ENCODE results near the gene HIVEP3. TPM values are rescaled to one million over a fixed set of nuclear protein-coding genes. Genes with fewer than 3 reads are reported as not detected.

HIVEP3 gene
- total and polyA plus RNA-seq, 7 donors, result 0.70 to 3.4 (median 2.1) TPM

DNA sequence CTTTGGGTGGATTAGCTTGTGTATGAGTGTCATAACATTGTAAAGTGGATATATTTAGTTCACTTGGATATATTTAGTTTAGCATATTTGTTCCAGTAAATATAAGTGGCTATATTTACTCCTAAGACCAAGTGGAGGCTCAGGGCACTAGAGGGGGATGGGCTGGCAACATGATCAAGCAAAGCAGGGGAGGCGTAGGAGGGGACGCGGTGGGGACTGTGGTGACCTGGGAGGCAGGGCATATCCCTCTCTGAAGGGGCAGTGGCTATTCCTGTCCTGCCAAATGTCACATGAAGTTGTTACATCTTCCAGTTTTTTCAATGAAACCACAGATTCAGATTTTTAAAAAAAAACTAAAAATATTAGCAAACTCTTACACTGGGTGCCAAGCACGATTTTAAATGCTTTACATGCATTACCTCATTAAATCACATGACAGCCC, 382.3 kb downstream of the HIVEP3 start:
- no peaks in the 10 kb centered on the region for H3K36me3 ChIP-seq (ENCODE audit: insufficient read depth in 1 of 2, low read depth in 1 of 2)
- H3K27ac ChIP-seq, result peak overlapping the region; percentile 51
- no peaks in the 10 kb centered on the region for H3K9me3 ChIP-seq
- peak overlapping the region; percentile 6 for H3K4me3 ChIP-seq
- intact Hi-C loops (cut with DNase I), result no loop called here
- H3K4me1 ChIP-seq, result peaks cover 30% of the 10 kb centered on the region
- no peaks in the 10 kb centered on the region for H3K27me3 ChIP-seq (ENCODE audit: insufficient read depth in 3 of 3, low read length in 2 of 3)
- peak in 3 of 4 donors; percentile 59 to 65 (median 64) for ATAC-seq
- TF ChIP-seq, protein P1, sequence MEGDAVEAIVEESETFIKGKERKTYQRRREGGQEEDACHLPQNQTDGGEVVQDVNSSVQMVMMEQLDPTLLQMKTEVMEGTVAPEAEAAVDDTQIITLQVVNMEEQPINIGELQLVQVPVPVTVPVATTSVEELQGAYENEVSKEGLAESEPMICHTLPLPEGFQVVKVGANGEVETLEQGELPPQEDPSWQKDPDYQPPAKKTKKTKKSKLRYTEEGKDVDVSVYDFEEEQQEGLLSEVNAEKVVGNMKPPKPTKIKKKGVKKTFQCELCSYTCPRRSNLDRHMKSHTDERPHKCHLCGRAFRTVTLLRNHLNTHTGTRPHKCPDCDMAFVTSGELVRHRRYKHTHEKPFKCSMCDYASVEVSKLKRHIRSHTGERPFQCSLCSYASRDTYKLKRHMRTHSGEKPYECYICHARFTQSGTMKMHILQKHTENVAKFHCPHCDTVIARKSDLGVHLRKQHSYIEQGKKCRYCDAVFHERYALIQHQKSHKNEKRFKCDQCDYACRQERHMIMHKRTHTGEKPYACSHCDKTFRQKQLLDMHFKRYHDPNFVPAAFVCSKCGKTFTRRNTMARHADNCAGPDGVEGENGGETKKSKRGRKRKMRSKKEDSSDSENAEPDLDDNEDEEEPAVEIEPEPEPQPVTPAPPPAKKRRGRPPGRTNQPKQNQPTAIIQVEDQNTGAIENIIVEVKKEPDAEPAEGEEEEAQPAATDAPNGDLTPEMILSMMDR (IDR thresholded peaks at IDR 0.05), result no peak
- 32 to 43% (median 43%) methylated on average over 4 of the region's 4 CpGs for WGBS, 3 donors
- DNase-seq, result no peak

DNA sequence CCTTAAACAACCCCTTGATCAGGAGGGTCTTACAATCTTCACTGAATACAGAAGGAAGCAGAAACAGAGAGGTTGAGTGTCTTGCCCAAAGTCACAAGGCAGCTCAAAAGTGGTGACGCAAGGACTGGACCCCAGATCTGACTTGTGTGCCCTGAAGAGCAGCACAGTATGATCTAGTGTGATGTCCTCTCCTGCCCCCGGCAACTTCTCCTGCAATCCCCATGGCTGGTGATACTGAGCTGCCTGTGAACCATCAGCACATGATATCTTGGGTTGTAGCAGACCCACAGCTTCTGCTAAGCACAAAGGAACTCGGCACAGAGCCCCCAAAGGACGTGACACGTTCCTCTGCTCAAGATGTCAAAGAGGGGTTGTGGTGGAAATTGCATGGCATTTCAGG, 383.0 kb downstream of the HIVEP3 start:
- H3K36me3 ChIP-seq (ENCODE audit: insufficient read depth in 1 of 2, low read depth in 1 of 2), result no peaks in the 10 kb centered on the region
- intact Hi-C loops (cut with DNase I), result no loop called here
- TF ChIP-seq, protein P1 (IDR thresholded peaks at IDR 0.05), result no peak
- no peaks in the 10 kb centered on the region for H3K27me3 ChIP-seq (ENCODE audit: insufficient read depth in 3 of 3, low read length in 2 of 3)
- H3K4me3 ChIP-seq, result no peak overlapping the region
- ATAC-seq, result no peak
- no peaks in the 10 kb centered on the region for H3K9me3 ChIP-seq
- H3K27ac ChIP-seq, result peak overlapping the region; percentile 51
- H3K4me1 ChIP-seq, result peaks cover 30% of the 10 kb centered on the region
- DNase-seq, result no peak
- WGBS, 3 donors, result 62 to 72% (median 71%) methylated on average over 5 of the region's 5 CpGs

GRCh38 chr1:41535276-41535675, 383.4 kb downstream of the HIVEP3 start:
- intact Hi-C loops (cut with DNase I), result no loop called here
- H3K4me1 ChIP-seq, result peaks cover 30% of the 10 kb centered on the region
- no peaks in the 10 kb centered on the region for H3K36me3 ChIP-seq (ENCODE audit: insufficient read depth in 1 of 2, low read depth in 1 of 2)
- no peak overlapping the region for H3K4me3 ChIP-seq
- ATAC-seq (no peak), DNase-seq (no peak)
- H3K27me3 ChIP-seq (ENCODE audit: insufficient read depth in 3 of 3, low read length in 2 of 3), result no peaks in the 10 kb centered on the region
- H3K9me3 ChIP-seq, result no peaks in the 10 kb centered on the region
- H3K27ac ChIP-seq, result no peak overlapping the region
- WGBS, 3 donors, result 91 to 94% (median 92%) methylated on average over 6 of the region's 6 CpGs
- TF ChIP-seq, protein P1 (IDR thresholded peaks at IDR 0.05), result no peak

DNA sequence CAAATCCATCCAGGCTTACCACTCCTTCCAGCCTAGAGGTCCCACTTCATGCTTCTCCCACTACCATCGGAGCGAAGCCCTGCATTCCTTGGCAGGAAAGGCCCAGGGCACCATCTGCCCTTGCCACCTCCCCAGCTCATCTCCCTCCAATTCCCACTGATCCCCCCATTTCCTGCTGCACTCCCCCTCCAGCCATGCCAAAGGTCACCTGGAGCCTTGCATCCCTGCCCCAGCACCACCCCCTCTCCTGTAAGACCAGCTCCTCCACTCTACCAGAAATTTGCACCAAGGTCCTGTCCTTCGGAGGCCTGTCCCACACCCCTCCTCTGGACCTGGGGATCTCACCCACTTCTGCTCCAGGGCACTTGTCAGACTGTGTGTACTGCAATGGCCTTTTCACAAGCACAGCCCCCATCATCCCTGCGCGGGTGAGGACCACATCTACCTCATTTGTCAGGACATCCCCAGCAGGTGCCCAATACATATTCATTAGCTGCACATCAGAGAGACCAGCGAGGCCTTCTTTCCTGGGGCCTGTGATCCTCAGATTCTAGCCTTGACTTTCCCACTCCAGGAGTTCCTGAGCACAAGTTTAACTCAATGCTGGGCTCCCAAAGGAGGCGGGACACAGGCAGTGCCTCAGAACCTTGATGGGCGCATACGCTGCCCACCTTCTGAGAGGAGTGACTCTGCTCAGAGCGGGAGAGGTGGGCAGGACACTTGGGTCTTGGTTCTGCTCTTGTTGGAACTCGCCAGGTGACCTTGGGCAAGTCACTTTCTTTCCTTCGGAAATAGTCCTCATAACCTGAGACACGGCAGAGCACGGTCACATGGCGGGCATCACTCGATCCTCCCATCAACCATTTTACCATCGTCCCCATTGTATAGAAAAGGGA, 384.3 kb downstream of the HIVEP3 start:
- TF ChIP-seq, protein P1 (IDR thresholded peaks at IDR 0.05), result no peak
- Histone ChIP-seq H3K9me3 (no peaks in the 10 kb centered on the region), H3K36me3 (ENCODE audit: insufficient read depth in 1 of 2, low read depth in 1 of 2) (no peaks in the 10 kb centered on the region), H3K27ac (no peak overlapping the region), H3K27me3 (ENCODE audit: insufficient read depth in 3 of 3, low read length in 2 of 3) (no peaks in the 10 kb centered on the region), H3K4me1 (peaks cover 30% of the 10 kb centered on the region), H3K4me3 (no peak overlapping the region)
- 90 to 92% (median 91%) methylated on average over 17 of the region's 17 CpGs for WGBS, 3 donors
- DNase-seq, result no peak
- no peak for ATAC-seq
- intact Hi-C loops (cut with DNase I), result no loop called here
